Stimulated activated CD4-positive, alpha-beta T cell treated with anti-CD3 and anti-CD28 coated beads, Interleukin-4, amount 100 ng/mL, for 24 hours (primary cell): Measurements from ENCODE around the gene FHAD1.
"Not testable (repeated sequence)": the region's sequence is repeated elsewhere in the genome, so short reads cannot be mapped to it uniquely, and the experiment has no call there.

Experiments
- DNase-seq: peaks from one replicate; pipeline ENCODE4 v3.0.0-alpha.2; 2020

Gene FHAD1

GRCh38 chr1:15277933-15278332 lies 30.9 kb downstream of the FHAD1 start:
- no peak for DNase-seq

GRCh38 chr1:15279576-15280230 lies 32.7 kb downstream of the FHAD1 start:
- no peak for DNase-seq

GRCh38 chr1:15280416-15280815 lies 33.4 kb downstream of the FHAD1 start:
- no peak for DNase-seq

- no peak for DNase-seq
Measured at GRCh38 chr1:15282038-15282437, 35.0 kb downstream of the FHAD1 start.

- DNase-seq: no peak
Measured at GRCh38 chr1:15282810-15283474, 35.9 kb downstream of the FHAD1 start.

- DNase-seq: no peak
Measured at GRCh38 chr1:15283526-15283925, 36.5 kb downstream of the FHAD1 start.

GRCh38 chr1:15286452-15286851 lies 39.4 kb downstream of the FHAD1 start:
- DNase-seq: no peak

GRCh38 chr1:15287035-15287979 lies 40.3 kb downstream of the FHAD1 start:
- DNase-seq: no peak

GRCh38 chr1:15288173-15288926 lies 41.3 kb downstream of the FHAD1 start:
- no peak for DNase-seq

GRCh38 chr1:15289251-15289651 lies 42.2 kb downstream of the FHAD1 start:
- no peak for DNase-seq

- DNase-seq: peak; percentile 31
Measured at GRCh38 chr1:15290382-15290781, 43.4 kb downstream of the FHAD1 start.

GRCh38 chr1:15295696-15296095 lies 48.7 kb downstream of the FHAD1 start:
- no peak for DNase-seq

- no peak for DNase-seq
Measured at GRCh38 chr1:15296585-15297321, 49.7 kb downstream of the FHAD1 start.

GRCh38 chr1:15297975-15298374 lies 51.0 kb downstream of the FHAD1 start:
- not testable (repeated sequence) for DNase-seq

GRCh38 chr1:15299179-15299578 lies 52.2 kb downstream of the FHAD1 start:
- no peak for DNase-seq

GRCh38 chr1:15299806-15300205 lies 52.8 kb downstream of the FHAD1 start:
- DNase-seq: no peak

GRCh38 chr1:15303935-15304334 lies 56.9 kb downstream of the FHAD1 start:
- no peak for DNase-seq

GRCh38 chr1:15304708-15305467 lies 57.9 kb downstream of the FHAD1 start:
- peak; percentile 77 for DNase-seq

- DNase-seq: no peak
Measured at GRCh38 chr1:15305468-15305770, 58.4 kb downstream of the FHAD1 start.

- DNase-seq: not testable (repeated sequence)
Measured at GRCh38 chr1:15306352-15306751, 59.3 kb downstream of the FHAD1 start.

- DNase-seq: no peak
Measured at GRCh38 chr1:15308135-15308534, 61.1 kb downstream of the FHAD1 start.

- no peak for DNase-seq
Measured at GRCh38 chr1:15308621-15309027, 61.6 kb downstream of the FHAD1 start.
